K562 (cell line): ENCODE measurements around the gene ATP6V0E2. TPM values are rescaled to one million over a fixed set of nuclear protein-coding genes. Genes with fewer than 3 reads are reported as not detected.
A peak's percentile ranks its signal among the peaks of the same experiment; 100 is the strongest.

Experiments used
- CREM ChIP-seq: IDR thresholded peaks from 2 replicates; pipeline ENCODE4 v1.6.1; 2014; ENCODE audit warnings: antibody characterized with exemption, low read depth
- FOXO4 ChIP-seq: fragments of 450-650 bp; formaldehyde crosslinking; IDR thresholded peaks from 2 replicates; pipeline ENCODE4 v1.4.0; 2020; ENCODE audit warnings: mild to moderate bottlenecking, moderate library complexity
- HNRNPH1 ChIP-seq: fragments of 200-400 bp; formaldehyde crosslinking; optimal IDR thresholded peaks from 2 replicates; pipeline ENCODE3; 2017; ENCODE audit warnings: low read depth, mild to moderate bottlenecking, low read length, moderate library complexity
- MAZ ChIP-seq, 2 experiments: fragments of 450-650 bp in 1 of 2; sonication (generic) in 1 of 2; formaldehyde crosslinking; IDR thresholded peaks in 1 of 2; conservative IDR thresholded peaks in 1 of 2; 2 replicates each; pipeline versions ENCODE4 v1.4.0 to v1.5.0; 2020; ENCODE audit warnings: mild to moderate bottlenecking in 1 of 2, missing genetic modification reagents in 1 of 2
- MITF ChIP-seq: IDR thresholded peaks from 2 replicates; pipeline ENCODE4 v1.6.1; 2014; ENCODE audit warnings: antibody characterized with exemption
- PHTF2 ChIP-seq: fragments of 250-450 bp; sonication (Bioruptor Pico); IDR thresholded peaks from 2 replicates; pipeline ENCODE4 v1.5.0; 2021; ENCODE audit warnings: mild to moderate bottlenecking
- RHOXF2B ChIP-seq: fragments of 250-450 bp; sonication (Bioruptor Pico); conservative IDR thresholded peaks from 2 replicates; pipeline ENCODE4 v1.5.1; 2021
- SIN3A ChIP-seq, 2 experiments: fragments of 150-350 bp in 1 of 2; IDR thresholded peaks; 2 replicates each; pipeline ENCODE4 v1.6.1; 2011 to 2016; ENCODE audit warnings: borderline replicate concordance in 2 of 2, low read depth in 2 of 2, low read length in 2 of 2, mild to moderate bottlenecking in 2 of 2, moderate library complexity in 2 of 2; ENCODE audit not compliant: control insufficient read depth in 1 of 2
- SMARCC2 ChIP-seq: fragments of 450-650 bp; IDR thresholded peaks from 2 replicates; pipeline ENCODE4 v1.6.1; 2017; ENCODE audit warnings: antibody characterized with exemption, moderate library complexity, mild to moderate bottlenecking, low read depth
- SOX6 ChIP-seq: fragments of 450-650 bp; IDR thresholded peaks from 2 replicates; pipeline ENCODE4 v1.6.1; 2014; ENCODE audit warnings: mild to moderate bottlenecking
- U2AF1 ChIP-seq: fragments of 200-400 bp; formaldehyde crosslinking; optimal IDR thresholded peaks from 2 replicates; pipeline ENCODE3; 2017; ENCODE audit warnings: mild to moderate bottlenecking, low read depth, low read length, moderate library complexity
- ZBTB12 ChIP-seq: fragments of 250-450 bp; sonication (Bioruptor Pico); IDR thresholded peaks from 2 replicates; pipeline ENCODE4 v1.4.0; 2020
- ZFX ChIP-seq: sonication (generic); formaldehyde crosslinking; IDR thresholded peaks from 2 replicates; pipeline ENCODE4 v1.8.0; 2022; ENCODE audit warnings: mild to moderate bottlenecking, missing genetic modification reagents, moderate library complexity
- polyA plus RNA-seq, 8 experiments: library from polyadenylated mRNA; depleted of rRNA in 4 of 8; stranded (reverse) in 5 of 8; unstranded in 3 of 8; fragments of >200 nt; fragmentation: Nextera tagmentation in 2 of 8; fragmentation: Illumina TruSeq in 1 of 8; extraction: Ambion mirVana in 2 of 8; extraction: Trizol in 1 of 8; gene quantifications; 2 replicates each; pipeline versions ENCODE4 v1.2.1 to v1.2.3, GENCODE V29; 2011 to 2014; ENCODE audit warnings: inconsistent platforms in 1 of 8, missing spikeins in 1 of 8
- total RNA-seq, 7 experiments: library from RNA; depleted of rRNA in 6 of 7; stranded (reverse); fragments of >200 nt in 6 of 7; fragmentation: Illumina TruSeq in 2 of 7; extraction: Trizol in 2 of 7; gene quantifications; 2 replicates each; pipeline versions ENCODE4 v1.2.1 to v1.2.3, GENCODE V29; 2011 to 2021; ENCODE audit warnings: low replicate concordance in 1 of 7
- TF ChIP-seq, protein P1 (sequence below): fragments of 250-450 bp; sonication (Bioruptor Pico); IDR thresholded peaks from 2 replicates; pipeline ENCODE4 v1.9.0; 2021; ENCODE audit warnings: mild to moderate bottlenecking, inconsistent platforms
- TF ChIP-seq, protein P2 (sequence below): fragments of 250-450 bp; sonication (Bioruptor Pico); IDR thresholded peaks from 2 replicates; pipeline ENCODE4 v1.4.0; 2020; ENCODE audit warnings: mild to moderate bottlenecking, moderate library complexity
- TF ChIP-seq, protein P3 (sequence below): fragments of 250-450 bp; sonication (Bioruptor Pico); IDR thresholded peaks from 2 replicates; pipeline ENCODE4 v1.8.0; 2022; ENCODE audit warnings: inconsistent platforms, mild to moderate bottlenecking, moderate library complexity, borderline replicate concordance

ATP6V0E2 gene
- total and polyA plus RNA-seq, 9 of the 15 experiments (the other 6 are each of a cell fraction or from before 2014, with no cell fraction given) = 0.55 to 18.5 (median 10.9) TPM

DNA sequence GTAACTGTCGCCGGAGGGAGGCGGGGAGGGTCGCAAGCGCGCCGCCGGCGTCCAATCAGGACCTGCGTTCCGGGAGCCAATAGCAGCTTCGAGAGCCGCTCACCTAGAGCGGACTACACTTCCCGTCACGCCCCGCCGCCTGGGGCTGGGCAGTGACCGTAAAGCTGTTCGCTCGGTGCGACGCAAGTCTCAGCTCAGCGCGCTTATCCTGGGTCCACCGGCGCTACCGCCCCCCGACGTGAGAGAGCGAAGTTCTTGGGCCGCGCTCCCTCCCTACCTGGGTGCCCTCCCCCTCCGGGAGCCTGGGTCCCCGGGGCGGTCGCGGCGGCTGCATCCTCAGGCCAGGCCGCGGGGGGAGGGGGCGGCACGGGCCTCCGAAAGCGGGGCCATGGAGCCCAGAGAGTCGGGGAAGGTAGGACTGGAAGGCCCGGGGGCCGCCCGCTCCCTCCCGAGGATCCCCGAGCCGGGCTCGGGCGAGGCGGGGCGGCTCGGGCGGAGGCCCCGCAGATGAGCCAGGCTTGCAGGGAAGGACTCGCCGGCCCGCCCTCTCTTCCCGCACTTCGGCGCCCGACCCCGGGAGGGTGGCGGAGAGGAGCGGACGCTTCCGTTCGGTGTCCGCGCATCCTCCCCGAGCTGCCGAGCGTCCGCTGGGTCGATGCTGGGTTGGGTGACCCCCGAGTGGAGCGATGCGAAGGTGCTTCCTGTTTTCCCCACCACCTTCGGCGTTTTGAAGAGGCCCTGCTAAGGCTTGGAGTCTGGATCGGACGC is 35.4 kb upstream of the ATP6V0E2 start, which contains the start of gene ZNF862 (continued):
- TF ChIP-seq, protein P1, sequence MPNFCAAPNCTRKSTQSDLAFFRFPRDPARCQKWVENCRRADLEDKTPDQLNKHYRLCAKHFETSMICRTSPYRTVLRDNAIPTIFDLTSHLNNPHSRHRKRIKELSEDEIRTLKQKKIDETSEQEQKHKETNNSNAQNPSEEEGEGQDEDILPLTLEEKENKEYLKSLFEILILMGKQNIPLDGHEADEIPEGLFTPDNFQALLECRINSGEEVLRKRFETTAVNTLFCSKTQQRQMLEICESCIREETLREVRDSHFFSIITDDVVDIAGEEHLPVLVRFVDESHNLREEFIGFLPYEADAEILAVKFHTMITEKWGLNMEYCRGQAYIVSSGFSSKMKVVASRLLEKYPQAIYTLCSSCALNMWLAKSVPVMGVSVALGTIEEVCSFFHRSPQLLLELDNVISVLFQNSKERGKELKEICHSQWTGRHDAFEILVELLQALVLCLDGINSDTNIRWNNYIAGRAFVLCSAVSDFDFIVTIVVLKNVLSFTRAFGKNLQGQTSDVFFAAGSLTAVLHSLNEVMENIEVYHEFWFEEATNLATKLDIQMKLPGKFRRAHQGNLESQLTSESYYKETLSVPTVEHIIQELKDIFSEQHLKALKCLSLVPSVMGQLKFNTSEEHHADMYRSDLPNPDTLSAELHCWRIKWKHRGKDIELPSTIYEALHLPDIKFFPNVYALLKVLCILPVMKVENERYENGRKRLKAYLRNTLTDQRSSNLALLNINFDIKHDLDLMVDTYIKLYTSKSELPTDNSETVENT = peak; percentile 47; the same call in 1 of the 2 replicates
- TF ChIP-seq CREM = peak; percentile 94
- TF ChIP-seq ZBTB12 (CRISPR knock-in tag) = peak; percentile 16; the same call in 1 of the 2 replicates
- peak; percentile 33; the same call in 1 of the 2 replicates for TF ChIP-seq MITF
- TF ChIP-seq ZFX (CRISPR knock-in tag) = peak; percentile 99
- peak; percentile 86 for TF ChIP-seq FOXO4 (CRISPR knock-in tag)
- TF ChIP-seq MAZ (CRISPR knock-in tag; conservative IDR thresholded peaks at IDR 0.05 in 1 of 2, IDR thresholded peaks at IDR 0.05 in 1 of 2) = peak; percentile 96 to 97
- TF ChIP-seq SOX6 = peak; percentile 24; the same call in 1 of the 2 replicates
- TF ChIP-seq HNRNPH1 = no peak
- TF ChIP-seq, protein P2, sequence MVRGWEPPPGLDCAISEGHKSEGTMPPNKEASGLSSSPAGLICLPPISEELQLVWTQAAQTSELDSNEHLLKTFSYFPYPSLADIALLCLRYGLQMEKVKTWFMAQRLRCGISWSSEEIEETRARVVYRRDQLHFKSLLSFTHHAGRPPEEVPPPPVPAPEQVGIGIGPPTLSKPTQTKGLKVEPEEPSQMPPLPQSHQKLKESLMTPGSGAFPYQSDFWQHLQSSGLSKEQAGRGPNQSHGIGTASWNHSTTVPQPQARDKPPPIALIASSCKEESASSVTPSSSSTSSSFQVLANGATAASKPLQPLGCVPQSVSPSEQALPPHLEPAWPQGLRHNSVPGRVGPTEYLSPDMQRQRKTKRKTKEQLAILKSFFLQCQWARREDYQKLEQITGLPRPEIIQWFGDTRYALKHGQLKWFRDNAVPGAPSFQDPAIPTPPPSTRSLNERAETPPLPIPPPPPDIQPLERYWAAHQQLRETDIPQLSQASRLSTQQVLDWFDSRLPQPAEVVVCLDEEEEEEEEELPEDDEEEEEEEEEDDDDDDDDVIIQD (CRISPR knock-in tag) = no peak
- peak; percentile 89 for TF ChIP-seq U2AF1
- TF ChIP-seq SMARCC2 = no peak
- TF ChIP-seq, protein P3, sequence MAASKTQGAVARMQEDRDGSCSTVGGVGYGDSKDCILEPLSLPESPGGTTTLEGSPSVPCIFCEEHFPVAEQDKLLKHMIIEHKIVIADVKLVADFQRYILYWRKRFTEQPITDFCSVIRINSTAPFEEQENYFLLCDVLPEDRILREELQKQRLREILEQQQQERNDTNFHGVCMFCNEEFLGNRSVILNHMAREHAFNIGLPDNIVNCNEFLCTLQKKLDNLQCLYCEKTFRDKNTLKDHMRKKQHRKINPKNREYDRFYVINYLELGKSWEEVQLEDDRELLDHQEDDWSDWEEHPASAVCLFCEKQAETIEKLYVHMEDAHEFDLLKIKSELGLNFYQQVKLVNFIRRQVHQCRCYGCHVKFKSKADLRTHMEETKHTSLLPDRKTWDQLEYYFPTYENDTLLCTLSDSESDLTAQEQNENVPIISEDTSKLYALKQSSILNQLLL (CRISPR knock-in tag) = no peak
- TF ChIP-seq PHTF2 (CRISPR knock-in tag) = no peak
- peak; percentile 23 to 84; a peak in 1 of 4 replicates for TF ChIP-seq SIN3A (IDR thresholded peaks at IDR 0.05; ENCODE audit: borderline replicate concordance in 2 of 2, control insufficient read depth in 1 of 2, low read depth in 2 of 2, low read length in 2 of 2)
- TF ChIP-seq RHOXF2B (CRISPR knock-in tag) = no peak
